H1 (cell line): Measurements from ENCODE around the gene TAF10. TPM values are rescaled to one million over a fixed set of nuclear protein-coding genes. Genes with fewer than 3 reads are reported as not detected.

Experiments
- BRCA1 ChIP-seq: IDR thresholded peaks from 2 replicates; pipeline ENCODE4 v1.6.1; 2012; ENCODE audit warnings: low read depth, low read length, improper control_type of control experiment
- CHD7 ChIP-seq: fragments of 300-600 bp; sonication (generic); IDR thresholded peaks from 2 replicates; pipeline ENCODE4 v1.7.1; 2012; ENCODE audit warnings: low read length, moderate library complexity, mild to moderate bottlenecking, inconsistent platforms; ENCODE audit not compliant: insufficient replicate concordance
- EZH2 ChIP-seq: fragments of 200-600 bp; sonication (generic); IDR thresholded peaks from 2 replicates; pipeline ENCODE4 v1.7.1; 2012; ENCODE audit warnings: low read depth, mild to moderate bottlenecking, moderate library complexity, low read length, inconsistent platforms; ENCODE audit not compliant: severe bottlenecking
- polyA plus RNA-seq, 7 experiments: library from polyadenylated mRNA; depleted of rRNA in 3 of 7; stranded (reverse) in 5 of 7; unstranded in 2 of 7; fragments of >200 nt in 5 of 7; fragments of 200-250 nt in 2 of 7; gene quantifications; 1 replicate in 5 of 7; 2 replicates in 1 of 7; 4 replicates in 1 of 7; pipeline versions ENCODE4 v1.2.1 to v1.2.3, GENCODE V29; 2011 to 2013; ENCODE audit warnings: missing spikeins in 2 of 7, mixed read lengths in 2 of 7
- total RNA-seq: library from RNA; stranded (reverse); fragmentation: NEBNext Ultra II Directional; extraction: Animal tissue kit (Norgen Biotek cat#: 25700); gene quantifications from 2 replicates; pipeline ENCODE4 v1.2.1, GENCODE V29; 2021

The TAF10 gene
- total and polyA plus RNA-seq, 2 of the 8 experiments (the other 6 are each of a cell fraction or from before 2014, with no cell fraction given): 128 to 213 TPM

DNA sequence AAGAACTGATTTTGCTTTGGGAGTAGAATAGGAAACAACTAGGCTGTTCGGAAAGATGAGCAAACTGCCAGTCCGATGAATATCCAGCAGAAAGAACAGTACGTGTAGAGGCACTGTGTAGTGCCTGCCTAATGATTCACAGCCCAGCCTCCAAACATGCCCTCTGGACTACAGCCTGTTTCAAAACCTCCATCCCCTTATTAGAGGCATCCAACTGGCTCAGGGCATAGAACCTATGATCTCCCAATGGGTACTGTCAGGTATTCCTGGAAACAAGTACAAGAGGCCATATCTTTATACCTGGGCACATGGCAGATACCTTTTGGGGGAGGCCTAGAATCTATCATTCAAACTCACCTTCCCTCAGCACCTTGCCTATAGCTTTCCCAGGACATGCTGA, 13.5 kb downstream of the TAF10 start (continued):
- TF ChIP-seq CHD7 (no peak), EZH2 (no peak), BRCA1 (no peak)
- TF ChIP-seq, all 59 proteins: peak for 0
